AG09319 (cell line): Measurements from ENCODE around the gene PIK3R1.

Experiments used
- DNase-seq: peaks from one replicate; pipeline ENCODE4 v3.0.0-alpha.2; 2010; ENCODE audit warnings: low read depth; ENCODE audit errors: extremely low read depth
- TF ChIP-seq, protein P1 (sequence below): IDR thresholded peaks from 2 replicates; pipeline ENCODE4 v1.5.1; 2011; ENCODE audit warnings: low read depth, mild to moderate bottlenecking, inconsistent platforms, low read length, moderate library complexity

PIK3R1 gene

DNA sequence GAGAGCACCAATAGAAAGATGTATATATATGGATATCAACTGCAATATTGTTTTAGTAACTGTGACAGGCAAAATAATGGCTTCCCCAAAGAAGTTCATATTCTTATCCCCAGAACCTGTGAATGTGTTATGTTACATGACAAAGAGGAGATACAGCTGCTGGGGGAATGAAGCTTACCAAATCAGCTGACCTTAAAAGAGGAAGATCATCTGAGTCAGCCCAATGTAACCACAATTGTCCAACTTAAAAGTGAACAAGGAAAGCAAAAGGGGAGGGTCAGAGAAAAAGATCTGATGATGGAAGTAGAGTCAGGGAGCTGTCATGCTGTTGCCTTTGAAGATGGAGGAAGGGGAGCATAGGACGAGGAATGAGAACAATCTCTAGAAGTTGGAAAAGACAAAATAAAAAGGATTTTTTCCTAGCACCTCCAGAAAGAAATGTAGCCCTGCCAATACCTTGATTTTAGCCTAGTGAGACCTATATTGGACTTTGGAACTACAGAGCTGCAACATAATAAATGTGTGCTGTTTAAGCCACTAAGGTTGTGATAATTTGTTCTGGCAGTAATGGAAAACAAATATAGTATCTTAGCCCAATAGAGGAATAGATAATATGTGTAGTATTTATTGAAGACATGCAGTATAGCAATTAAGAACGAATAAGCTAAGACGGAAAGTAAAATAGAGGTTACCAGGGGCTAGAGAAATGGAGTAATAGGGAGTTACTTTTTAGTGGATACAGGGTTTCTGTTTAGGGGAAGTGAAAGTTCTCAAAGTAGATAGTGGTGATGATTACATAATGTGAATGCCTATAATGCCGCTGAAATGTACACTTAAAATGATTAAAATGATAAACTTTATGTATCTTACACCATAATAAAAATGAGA lies 115.9 kb downstream of the PIK3R1 start:
- TF ChIP-seq, protein P1, sequence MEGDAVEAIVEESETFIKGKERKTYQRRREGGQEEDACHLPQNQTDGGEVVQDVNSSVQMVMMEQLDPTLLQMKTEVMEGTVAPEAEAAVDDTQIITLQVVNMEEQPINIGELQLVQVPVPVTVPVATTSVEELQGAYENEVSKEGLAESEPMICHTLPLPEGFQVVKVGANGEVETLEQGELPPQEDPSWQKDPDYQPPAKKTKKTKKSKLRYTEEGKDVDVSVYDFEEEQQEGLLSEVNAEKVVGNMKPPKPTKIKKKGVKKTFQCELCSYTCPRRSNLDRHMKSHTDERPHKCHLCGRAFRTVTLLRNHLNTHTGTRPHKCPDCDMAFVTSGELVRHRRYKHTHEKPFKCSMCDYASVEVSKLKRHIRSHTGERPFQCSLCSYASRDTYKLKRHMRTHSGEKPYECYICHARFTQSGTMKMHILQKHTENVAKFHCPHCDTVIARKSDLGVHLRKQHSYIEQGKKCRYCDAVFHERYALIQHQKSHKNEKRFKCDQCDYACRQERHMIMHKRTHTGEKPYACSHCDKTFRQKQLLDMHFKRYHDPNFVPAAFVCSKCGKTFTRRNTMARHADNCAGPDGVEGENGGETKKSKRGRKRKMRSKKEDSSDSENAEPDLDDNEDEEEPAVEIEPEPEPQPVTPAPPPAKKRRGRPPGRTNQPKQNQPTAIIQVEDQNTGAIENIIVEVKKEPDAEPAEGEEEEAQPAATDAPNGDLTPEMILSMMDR, result no peak
- DNase-seq, result no peak

DNA sequence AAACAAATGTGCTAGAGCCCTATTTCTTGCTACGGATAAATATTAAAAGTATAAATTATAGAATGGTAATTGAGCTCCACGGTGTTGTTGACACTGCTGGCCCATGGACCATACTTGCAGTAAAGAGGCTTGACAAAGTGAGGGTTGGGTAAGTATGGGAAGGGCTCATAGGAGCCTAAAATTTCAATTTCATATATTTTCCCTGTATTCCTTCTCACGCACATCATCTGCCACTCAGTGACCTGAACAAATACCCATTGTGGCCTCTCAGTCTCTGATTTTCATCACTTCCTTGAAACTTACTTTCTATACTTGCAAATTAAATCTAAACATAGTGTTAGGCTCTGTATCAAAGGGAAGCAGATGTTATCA lies 116.5 kb downstream of the PIK3R1 start:
- TF ChIP-seq, protein P1, result no peak
- no peak for DNase-seq

GRCh38 chr5:68332556-68332955 lies 117.0 kb downstream of the PIK3R1 start:
- DNase-seq, result no peak
- TF ChIP-seq, protein P1, result no peak

DNA sequence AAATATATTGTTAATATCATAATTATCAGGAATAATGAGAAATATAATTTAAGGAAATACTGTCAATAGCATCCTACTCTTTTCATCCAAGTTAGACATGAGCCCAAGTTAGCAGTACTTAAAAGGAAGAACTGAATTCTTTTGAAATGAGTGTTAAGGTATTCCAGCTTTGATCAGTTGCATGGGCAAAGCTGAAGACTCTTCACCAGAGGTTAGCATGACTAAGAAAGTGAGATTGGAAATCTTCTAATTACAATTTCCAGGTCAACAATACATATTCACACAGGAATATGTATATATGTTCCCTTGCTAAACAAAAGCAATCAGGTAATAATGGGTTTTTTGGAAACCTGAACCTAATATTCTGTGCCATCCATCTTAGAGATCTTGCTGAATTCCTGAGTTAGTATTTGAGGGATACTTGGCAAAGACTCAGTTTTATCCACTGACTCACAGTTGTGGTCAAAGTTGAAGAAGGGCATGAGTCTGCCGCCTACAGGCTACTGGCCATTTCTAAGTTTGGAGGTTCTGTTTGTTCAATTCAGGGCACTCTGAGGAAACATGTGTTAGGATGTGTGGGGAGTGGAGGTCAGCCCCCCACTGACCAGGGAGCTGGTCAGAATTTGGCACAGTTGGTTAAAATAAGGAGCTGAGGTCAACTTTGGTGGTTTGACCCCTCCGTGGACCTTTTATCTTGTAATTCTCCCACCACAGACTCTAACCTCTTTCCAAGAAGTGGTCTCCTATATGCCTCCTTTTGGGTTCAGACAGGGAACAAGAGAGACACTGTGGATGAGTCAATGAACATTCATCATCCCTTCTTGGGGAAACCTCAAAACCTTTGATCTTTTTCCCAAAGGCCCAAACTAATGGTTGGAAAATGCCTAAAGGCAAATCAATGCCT lies 118.3 kb downstream of the PIK3R1 start:
- TF ChIP-seq, protein P1, result peak; percentile 41

DNA sequence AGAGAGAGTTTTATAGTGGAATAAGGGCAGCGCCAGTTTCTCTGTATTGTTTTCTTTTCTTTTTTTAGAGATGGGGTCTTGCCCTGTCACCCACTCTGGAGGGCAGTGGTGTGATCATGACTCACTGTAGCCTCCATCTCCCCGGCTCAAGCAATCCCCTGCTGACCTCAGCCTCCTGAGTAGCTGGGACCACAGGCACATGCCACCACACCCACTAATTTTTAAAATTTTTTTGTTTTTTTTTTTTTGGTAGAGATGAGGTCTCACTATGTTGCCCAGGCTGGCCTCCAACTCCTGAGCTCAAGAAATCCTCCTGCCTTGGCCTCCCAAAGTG lies 119.0 kb downstream of the PIK3R1 start:
- no peak for DNase-seq
- TF ChIP-seq, protein P1, result no peak

More for the DNA sequence above, 118.3 kb downstream of the PIK3R1 start:
- no peak for DNase-seq

- TF ChIP-seq, protein P1, result no peak
- no peak for DNase-seq
Measured at GRCh38 chr5:68335075-68335474, 119.5 kb downstream of the PIK3R1 start.

- TF ChIP-seq, protein P1, result no peak
- no peak for DNase-seq
Measured at GRCh38 chr5:68336200-68336599, 120.6 kb downstream of the PIK3R1 start.
